Right kidney (tissue), 9 donors: ENCODE measurements around the gene ZMYND11.
A peak's percentile ranks its signal among the peaks of the same experiment; 100 is the strongest.

Experiments used
- DNase-seq: peaks from one replicate; pipeline ENCODE4 v3.0.0-alpha.2; 2016
- long read RNA-seq, 8 donors: transcript quantifications; one replicate each; lab custom pipeline, GENCODE V29; 2026

Gene ZMYND11
- long read RNA-seq, donor 1, full-length matches to known transcripts = 1 of 18 reads
- long read RNA-seq, donor 1, partial matches to known transcripts = 12 of 18 reads
- long read RNA-seq, donor 1, other reads (novel, unspliced or antisense) = 5 of 18 reads
- long read RNA-seq, donor 2, full-length matches to known transcripts = 3 of 22 reads
- long read RNA-seq, donor 2, partial matches to known transcripts = 19 of 22 reads
- long read RNA-seq, donor 2, other reads (novel, unspliced or antisense) = 0 of 22 reads
- long read RNA-seq, donor 3, full-length matches to known transcripts = 2 of 2 reads
- long read RNA-seq, donor 3, partial matches to known transcripts = 0 of 2 reads
- long read RNA-seq, donor 3, other reads (novel, unspliced or antisense) = 0 of 2 reads
- long read RNA-seq, donor 4, partial matches to known transcripts = 10 of 10 reads
- long read RNA-seq, donor 4, other reads (novel, unspliced or antisense) = 0 of 10 reads
- long read RNA-seq, donor 5, full-length matches to known transcripts = 3 of 9 reads
- long read RNA-seq, donor 5, partial matches to known transcripts = 0 of 9 reads
- long read RNA-seq, donor 5, other reads (novel, unspliced or antisense) = 6 of 9 reads
- long read RNA-seq, donor 6, partial matches to known transcripts = 6 of 7 reads
- long read RNA-seq, donor 6, other reads (novel, unspliced or antisense) = 0 of 7 reads
- long read RNA-seq, donor 7, full-length matches to known transcripts = 7 of 28 reads
- long read RNA-seq, donor 7, partial matches to known transcripts = 15 of 28 reads
- long read RNA-seq, donor 7, other reads (novel, unspliced or antisense) = 6 of 28 reads
- long read RNA-seq, donor 8, full-length matches to known transcripts = 2 of 20 reads
- long read RNA-seq, donor 8, partial matches to known transcripts = 18 of 20 reads
- long read RNA-seq, donor 8, other reads (novel, unspliced or antisense) = 0 of 20 reads

DNA sequence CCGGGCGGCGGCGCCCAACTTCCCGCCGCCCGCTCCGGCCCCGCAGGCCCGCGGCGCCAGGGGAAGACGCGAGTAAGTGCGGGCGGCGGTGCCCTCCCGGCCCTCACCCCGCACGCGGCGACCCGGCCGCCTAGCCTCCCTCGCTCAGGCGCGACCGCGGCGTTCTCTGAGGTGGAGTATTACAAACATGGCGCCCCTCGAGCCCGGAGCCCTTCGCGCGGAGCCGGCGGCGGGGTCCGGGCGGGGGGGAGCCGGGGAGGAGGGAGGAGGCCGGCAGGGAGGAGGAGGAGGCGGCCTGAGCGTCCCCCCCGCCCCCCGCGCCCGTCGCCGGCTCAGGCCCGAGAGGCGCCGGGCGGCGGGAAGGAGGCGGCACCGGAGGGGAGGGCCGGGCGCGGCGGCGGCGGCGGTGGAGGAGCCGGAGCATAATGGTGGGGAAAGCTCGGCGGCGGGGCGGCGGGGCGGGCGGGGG, at the start of gene ZMYND11:
Gene ZMYND11, plus strand, starts transcription at position 324 of the 469 bp plus-strand sequence. CDS start 44,558 bp downstream, outside the sequence.
- DNase-seq = peak; percentile 76

DNA sequence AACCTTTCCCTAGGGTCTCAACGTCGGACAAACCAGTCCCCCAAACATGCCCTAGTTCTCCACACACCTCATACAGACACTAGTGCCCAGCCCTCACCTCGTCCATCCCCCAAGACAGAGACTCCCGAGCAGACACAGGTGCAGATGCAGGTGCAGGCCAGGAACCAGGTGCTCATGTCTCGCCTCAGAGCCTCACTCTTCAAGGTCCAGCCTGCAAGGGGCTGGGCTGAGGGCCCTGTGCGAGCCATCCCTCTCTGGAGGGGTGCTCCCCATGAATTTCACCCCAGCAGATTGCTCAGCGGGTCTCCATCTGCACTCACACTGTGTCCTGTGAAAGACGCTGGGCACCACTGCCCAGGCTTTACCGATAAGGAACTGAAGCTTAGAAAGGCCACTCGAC, 49.2 kb upstream of the ZMYND11 start:
- DNase-seq = no peak

DNA sequence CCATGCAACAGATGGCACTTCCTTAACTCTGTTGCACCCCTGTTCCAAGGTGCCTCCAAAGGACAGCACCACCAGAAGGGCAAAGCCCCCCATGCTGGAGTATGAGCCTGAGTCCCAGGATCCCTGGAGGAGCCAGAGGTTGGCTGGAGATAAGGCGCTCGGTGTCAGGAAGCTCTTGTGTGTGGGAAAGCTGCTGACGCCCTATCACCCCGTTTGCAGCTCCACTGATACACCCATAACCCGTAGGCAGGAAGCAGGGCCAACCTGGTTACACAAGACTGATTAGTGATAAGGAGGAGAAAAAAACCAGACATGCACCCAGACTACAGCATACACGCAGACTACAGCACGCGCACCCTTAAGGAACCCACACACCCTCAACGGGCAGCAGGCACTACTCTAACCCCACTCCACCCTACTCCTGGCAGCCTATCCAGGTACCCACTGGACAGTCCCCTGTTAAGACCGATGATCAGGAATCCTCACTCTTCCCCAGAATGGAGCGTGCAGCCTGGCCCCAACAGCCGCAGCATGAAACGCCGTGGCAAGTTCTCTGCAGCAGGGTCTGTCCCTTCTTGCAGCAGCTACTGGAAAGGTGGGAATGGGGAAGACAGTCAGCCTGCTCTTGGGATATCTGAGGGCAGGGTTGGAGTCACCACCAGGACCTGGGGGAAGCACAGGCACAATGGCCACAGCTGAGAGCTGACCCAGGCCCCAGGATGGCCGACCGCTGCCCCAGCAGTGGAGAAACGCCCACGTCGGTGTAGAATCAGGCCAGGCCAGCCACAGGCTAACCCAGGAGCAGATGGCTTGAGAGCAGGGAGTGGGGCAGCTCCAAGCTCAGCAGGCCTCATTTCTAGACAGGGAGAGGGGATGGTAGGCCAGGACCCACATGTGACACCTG, 47.8 kb upstream of the ZMYND11 start:
- DNase-seq = no peak

DNA sequence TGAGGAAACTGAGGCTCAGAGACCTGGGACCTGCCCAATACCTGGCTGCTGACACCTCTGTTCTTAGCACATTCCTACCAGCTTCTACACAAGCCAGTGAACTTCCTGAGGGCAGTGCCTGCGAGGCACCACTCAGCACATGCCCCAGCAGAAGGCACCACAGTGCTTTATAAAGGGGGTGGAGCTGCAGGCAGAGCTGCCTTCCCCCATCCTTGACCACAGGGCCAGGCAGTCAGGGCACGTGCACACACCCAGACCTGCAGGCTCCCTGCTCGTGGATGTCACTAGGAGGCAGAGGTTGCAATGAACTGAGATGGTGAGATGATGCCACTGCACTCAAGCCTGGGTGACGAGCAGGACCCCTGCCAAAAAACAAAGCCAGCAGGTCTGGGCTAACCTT, 47.0 kb upstream of the ZMYND11 start:
- no peak for DNase-seq

DNA sequence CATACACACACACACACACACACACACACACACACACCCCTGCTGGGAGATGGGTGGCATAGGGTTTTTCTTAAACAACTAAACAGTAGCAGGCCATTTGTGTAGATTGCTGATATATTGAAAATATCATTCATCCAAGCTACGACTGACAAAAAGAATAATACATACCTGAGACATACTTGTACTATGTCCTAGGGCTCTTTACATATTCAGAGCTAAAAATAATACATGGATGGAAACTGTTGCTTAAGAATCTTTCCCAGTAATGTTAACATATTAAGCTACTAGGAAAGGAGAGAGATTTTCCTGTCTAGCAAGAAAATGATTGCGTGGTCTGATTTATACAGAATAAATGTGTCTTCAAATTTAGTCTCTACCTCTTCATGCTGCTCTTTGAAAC, 46.0 kb upstream of the ZMYND11 start:
- DNase-seq = no peak

DNA sequence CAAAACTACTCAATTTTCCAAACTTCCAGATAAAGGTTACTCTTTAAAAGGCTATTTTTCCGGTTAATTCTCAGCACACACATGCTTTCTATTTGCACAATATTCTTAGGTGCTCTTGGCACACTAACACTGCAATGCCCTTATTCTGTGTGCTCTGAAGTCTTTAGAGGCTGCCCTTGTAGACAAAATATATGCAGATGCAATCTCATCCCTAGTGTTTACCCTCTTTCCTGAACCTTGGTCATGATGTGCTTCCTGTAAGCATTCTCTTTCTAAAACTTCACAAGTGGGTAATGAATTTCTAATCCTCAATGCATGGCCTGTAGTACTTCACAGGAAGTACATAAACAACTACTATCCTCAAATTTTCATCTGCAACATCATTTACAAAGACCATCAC, 45.1 kb upstream of the ZMYND11 start:
- DNase-seq = no peak

DNA sequence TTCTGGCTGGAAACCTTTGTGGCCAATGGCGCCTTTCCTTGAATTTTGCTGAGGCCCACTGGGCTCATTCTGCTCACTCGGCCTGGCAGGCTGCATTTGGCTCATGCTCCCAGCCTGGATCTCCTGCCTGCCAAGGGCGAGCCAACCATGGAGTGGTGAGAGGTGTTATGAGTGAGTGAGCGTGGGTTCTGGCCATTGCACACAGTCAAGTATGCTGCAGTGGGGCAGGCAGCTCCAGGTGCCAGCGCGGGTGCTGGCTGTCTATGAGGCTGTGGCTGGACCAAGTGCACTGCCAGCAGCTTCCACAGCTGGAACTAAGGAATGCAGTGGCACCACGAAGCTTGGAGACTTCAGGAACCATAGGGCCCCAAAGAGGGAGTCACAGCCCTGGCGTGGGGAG, 43.9 kb upstream of the ZMYND11 start:
- no peak for DNase-seq

DNA sequence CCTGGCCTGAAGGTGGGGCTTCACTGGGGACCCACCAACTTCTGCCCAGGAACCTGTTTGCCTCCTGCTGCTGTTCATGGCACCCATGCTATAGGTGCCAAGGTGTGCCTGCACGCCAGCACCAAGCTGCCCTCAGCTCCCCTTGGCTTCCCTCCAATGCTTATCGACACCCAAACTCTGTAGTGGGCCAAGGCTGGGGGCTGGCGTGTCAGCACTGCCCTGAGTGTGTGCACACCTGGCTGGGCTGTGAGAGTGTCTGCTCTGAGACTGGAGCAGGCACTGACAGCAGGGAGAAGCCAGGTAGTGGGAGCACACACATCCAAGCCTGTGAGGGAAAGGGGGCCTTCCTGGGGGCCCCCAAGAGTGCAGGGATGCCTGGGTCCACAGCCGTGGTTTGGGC, 43.1 kb upstream of the ZMYND11 start:
- peak; percentile 31 for DNase-seq

DNA sequence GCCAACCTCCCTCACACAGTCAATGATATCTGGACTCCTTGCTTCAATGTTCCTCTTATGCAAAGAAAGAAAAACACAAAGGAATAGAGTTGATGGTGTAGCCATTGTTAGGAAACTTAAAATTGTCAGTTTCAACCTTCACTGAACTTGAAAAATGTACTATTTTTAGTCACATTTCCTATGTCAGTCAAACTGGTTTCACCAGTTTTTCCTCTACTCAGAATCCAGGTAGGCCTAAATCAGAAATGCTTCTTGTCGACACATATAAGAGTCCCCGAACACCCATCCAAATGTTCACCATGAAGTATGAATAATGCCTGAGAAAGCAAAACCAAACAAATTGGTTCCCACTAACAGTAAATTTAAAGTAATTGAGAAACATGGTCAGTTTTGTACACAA, 42.4 kb upstream of the ZMYND11 start:
- no peak for DNase-seq

DNA sequence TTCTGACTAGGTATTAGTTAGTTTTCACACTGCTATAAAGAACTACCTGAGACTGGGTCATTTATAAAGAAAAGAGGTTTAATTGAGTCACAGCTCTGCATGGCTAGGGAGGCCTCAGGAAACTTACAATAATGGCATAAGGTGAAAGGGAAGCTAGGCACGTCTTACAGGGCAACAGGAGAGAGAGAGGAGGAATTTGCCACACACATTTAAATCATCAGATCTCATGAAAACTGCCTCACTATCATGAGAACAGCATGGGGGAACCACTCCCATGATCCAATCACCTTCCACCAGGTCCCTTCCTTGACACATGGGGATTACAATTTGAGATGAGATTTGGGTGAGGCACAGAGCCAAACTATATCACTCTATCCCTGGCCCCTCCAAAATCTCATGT, 40.6 kb upstream of the ZMYND11 start:
- no peak for DNase-seq

DNA sequence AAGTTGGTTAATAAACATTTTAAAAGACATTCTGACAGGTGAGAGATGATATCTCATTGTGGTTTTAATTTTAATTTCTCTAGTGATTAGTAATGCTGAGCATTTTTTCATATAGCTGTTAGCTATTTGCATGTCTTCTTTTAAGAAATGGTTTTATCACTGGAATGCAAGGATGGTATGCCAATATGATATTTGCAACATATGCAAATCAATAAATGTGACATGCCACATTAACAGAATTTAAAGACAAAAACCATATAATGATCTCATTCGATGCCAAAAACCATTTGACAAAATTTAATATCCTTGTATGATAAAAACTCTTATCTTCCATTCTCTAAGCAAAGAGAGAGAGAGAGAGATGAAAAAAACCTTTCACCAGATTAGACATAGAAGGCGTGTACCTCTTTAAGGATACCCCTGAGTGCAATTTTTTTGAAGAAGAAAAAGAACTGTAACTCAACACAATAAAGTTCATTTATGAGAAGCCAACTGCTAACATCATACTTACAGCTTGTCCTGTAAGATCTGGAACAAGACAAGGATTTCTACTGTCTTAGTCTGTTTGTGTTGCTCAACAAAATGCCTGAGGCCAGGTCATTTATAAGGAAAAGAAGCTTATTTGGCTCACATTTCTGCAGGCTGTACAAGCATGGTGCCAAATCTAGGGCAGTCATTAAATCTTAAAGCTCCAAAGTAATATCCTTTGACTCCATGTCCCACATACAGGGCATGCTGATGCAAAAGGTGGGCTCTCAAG, 39.7 kb upstream of the ZMYND11 start:
- DNase-seq = no peak

DNA sequence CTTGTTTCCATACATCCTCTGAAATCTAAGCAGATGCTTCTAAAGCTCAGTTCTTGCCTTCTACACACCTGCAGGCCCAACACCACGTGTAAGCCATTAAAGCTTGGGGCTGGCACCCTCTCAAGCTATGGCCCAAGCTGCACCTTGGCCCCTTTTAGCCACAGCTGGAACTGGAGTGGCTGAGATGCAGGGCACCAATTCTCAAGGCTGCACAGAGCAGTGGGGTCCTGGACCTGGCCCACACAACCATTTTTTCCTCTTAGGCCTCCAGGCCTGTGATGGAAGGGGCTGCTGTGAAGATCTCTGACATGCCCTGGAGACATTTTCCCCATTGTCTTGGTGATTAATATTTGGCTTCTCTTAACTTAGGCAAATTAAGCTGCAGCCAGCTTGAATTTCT, 38.8 kb upstream of the ZMYND11 start:
- no peak for DNase-seq

DNA sequence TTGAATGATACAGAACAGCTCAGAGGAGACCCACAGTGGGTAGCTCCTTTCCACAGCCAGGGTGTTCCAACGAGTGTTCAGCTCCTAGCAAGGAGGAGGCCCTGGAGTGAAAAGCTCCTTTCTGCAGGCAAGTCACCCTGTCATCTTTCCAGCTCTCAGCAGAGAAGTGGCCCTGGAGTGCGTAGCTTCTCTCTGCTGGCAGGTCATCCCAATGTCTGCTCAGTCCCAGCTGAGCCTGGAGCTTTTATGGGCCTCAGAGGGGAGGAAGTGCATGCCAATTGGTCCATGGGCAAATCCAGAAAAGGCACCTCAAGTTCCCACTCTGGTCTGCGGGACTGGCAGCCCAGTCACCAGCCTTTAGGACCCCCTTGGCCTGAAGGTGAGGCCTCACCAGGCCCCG, 30.8 kb upstream of the ZMYND11 start:
- no peak for DNase-seq

DNA sequence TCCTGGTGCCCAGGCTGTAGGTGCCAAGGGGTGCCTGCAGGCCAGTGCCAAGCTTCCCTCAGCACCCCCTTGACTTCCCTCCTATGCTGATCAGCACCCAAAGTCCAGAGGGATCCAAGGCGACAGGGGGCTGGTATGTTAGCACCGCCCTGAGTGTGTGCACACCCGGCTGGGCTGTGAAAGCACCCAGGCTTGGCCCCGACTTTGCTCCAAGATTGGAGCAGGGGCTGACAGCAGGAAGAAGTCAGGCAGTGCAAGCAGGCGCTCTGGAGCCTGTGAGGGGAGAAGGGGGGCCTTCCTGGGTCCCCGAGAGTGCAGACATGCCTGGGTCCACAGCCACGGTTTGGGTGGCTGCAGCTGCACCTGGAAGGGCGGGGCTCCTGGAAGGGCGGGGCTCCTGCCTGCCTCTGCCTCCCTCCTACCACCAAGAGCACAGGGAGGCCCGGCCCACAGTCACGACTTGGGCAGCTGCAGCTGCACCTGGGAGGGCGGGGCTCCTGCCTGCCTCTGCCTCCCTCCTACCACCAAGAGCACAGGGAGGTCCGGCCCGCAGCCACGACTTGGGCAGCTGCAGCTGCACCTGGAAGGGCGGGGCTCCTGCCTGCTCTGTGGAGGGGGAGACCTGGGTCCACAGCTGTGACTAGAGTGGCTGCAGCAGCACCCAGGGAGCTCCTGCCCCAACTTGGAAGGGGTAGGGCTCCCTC, 30.2 kb upstream of the ZMYND11 start:
- DNase-seq = no peak

DNA sequence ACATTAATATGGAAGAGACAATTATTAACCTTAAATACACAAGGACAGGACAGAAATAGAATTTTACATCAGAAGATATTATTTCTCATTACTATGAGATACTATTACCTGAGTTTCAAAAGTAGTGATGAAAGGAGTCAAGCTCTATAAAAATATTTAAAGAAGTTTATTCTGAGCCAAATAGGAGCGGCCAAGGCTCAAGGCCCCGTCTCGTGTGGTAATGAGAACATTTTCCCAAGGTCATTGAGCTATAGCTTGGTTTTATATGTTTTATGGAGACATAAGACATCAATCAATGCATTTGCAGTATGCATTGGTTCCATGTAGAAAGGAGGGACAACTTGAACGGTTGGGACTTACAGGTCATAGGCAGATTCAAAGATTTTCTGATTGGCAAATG, 29.4 kb upstream of the ZMYND11 start:
- no peak for DNase-seq

DNA sequence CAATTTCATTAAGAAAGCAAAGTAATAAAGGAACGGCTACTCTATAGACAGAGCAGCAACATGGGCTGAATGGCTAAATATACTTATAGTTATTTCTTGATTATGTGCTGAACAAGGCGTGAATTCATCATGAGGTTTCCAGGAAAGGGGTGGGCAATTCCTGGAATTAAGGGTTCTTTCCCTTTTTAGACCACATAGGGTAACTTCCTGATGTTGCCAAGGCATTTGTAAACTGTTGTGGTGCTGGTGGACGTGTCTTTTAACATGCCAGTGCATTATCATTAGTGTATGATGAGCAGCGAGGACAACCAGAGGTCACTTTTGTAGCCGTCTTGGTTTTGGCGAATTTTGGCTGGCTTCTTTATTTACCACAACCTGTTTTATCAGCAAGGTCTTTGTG, 28.5 kb upstream of the ZMYND11 start:
- DNase-seq = no peak

DNA sequence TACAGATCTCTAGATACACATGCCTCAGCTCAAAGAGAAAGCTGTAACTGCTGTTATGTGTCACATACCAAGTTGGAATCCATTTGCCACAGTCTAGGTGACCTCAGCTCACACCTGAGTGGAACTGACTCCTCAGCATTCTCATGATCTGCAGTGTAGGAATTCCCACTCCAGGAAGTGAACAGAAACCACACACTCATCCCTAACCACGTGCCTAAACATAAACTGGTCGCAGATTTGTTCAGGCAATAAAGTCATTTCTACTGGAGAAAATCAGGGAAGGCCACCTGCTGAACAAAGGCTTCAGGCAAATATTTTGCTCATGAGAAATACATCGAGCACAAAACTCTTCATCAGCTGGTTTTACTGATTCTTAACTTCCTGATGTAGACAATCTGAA, 23.0 kb upstream of the ZMYND11 start:
- DNase-seq = no peak

DNA sequence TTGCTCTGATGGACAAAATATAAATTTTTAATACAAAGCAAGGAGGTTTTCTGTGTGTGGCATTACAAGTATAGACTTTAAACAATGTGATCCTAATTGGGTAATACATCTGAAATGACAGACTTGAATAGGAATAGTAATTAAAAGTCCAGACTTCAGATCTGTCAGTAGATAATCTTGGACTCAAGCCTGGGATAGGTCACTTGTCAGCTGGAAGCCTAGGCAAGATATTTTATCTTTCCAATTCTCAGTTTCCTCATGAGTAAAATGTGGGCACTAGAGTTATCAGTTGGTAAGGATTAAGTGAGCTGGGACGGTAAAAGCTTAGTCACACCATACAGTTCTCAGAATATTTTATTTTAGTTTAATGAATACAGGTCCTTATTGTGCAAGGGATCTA, 10.4 kb upstream of the ZMYND11 start:
- no peak for DNase-seq

DNA sequence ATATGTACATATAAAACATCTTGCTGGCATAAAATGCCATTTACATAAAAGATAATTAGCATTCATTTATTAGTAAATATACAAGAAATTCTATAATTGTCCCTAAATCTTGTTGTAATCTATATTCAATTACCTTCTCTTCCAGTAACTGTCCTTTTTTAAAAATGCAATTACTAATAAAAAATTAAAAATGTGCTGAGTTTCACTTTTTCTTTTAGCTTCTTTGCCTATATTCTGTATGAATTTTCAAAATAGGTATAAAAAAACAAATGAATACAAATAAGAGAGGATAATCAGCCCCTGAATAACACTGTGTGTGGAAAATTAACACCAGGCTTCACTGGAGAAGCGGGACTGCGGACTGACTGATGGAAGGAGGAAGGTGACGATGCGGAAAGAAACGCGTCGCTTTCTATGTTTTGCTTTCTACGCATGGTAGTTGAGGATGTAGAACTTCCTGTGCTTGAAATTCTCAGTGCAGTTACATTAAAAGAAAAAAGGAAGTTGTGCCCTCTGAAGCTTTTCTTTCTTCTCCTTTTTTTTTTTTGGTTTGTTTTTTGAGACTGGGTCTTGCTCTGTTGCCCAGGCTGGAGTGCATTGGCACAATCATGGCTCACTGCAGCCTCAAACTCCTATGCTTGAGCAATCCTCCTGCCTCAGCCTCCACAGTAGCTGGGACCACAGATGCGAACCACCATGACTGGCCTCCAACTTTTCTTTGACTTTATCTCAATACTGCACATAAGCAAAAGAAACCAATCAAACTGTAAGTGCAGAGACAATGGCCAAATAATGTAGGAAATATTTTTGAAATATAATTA, 7.4 kb upstream of the ZMYND11 start:
- no peak for DNase-seq

DNA sequence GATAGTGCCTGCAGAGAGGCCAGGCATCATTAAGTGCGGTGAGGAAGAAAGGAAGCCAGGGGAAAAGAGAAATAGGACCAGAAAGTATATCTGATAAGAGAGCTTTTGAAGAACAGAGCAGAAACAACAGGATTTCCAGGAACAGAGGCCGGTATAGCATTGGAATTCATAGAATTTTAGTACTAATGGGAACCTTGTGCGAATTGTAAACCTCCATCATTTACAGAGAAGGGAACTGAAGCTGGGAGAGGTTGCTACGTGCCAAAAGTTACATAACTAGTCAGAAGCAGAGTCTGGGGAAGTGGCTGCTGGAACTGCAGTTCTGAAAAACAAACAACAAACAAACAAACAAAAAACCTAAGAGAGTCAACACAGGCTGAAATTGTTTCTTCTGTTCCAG, 5.4 kb upstream of the ZMYND11 start:
- DNase-seq = no peak
